GM23248 (cell line): Measurements from ENCODE around the gene LRMDA. TPM values are rescaled to one million over a fixed set of nuclear protein-coding genes. Genes with fewer than 3 reads are reported as not detected.
A peak's percentile ranks its signal among the peaks of the same experiment; 100 is the strongest.

Source experiments
- DNase-seq: peaks from one replicate; pipeline ENCODE4 v3.0.0-alpha.2; 2015
- H2AFZ ChIP-seq: fragments of 200-600 bp; sonication (generic); 2 replicates; pipeline ENCODE4 v1.6.1; 2016; ENCODE audit warnings: antibody characterized with exemption
- H3F3A ChIP-seq: fragments of 200-600 bp; sonication (generic); 2 replicates; pipeline ENCODE4 v1.6.1; 2016; ENCODE audit warnings: mild to moderate bottlenecking, antibody characterized with exemption, mixed run types; ENCODE audit not compliant: insufficient read depth
- H3K27ac ChIP-seq: fragments of 200-600 bp; sonication (generic); 2 replicates; pipeline ENCODE4 v1.5.1; 2016; ENCODE audit warnings: mild to moderate bottlenecking
- H3K27me3 ChIP-seq: fragments of 200-600 bp; sonication (generic); replicated peaks from 2 replicates; pipeline ENCODE4 v1.6.1; 2016; ENCODE audit warnings: mild to moderate bottlenecking; ENCODE audit not compliant: insufficient read depth
- H3K36me3 ChIP-seq: fragments of 200-600 bp; sonication (generic); 2 replicates; pipeline ENCODE4 v1.6.1; 2016; ENCODE audit warnings: low read depth, mild to moderate bottlenecking
- H3K4me1 ChIP-seq: fragments of 200-600 bp; sonication (generic); 2 replicates; pipeline ENCODE4 v1.6.1; 2016; ENCODE audit warnings: mild to moderate bottlenecking; ENCODE audit not compliant: insufficient read depth
- H3K4me2 ChIP-seq: fragments of 200-600 bp; sonication (generic); one replicate; pipeline ENCODE4 v1.6.1; 2016; ENCODE audit warnings: mild to moderate bottlenecking; ENCODE audit not compliant: unreplicated experiment
- H3K4me3 ChIP-seq: fragments of 200-600 bp; sonication (generic); 2 replicates; pipeline ENCODE4 v1.5.1; 2016; ENCODE audit warnings: mild to moderate bottlenecking
- H3K79me2 ChIP-seq: fragments of 200-600 bp; sonication (generic); 2 replicates; pipeline ENCODE4 v1.6.1; 2016; ENCODE audit warnings: mild to moderate bottlenecking; ENCODE audit not compliant: insufficient read depth
- H3K9ac ChIP-seq: fragments of 200-600 bp; sonication (generic); 2 replicates; pipeline ENCODE4 v1.6.1; 2016; ENCODE audit warnings: mild to moderate bottlenecking
- H3K9me2 ChIP-seq: fragments of 200-600 bp; sonication (generic); 2 replicates; pipeline ENCODE4 v1.6.1; 2016; ENCODE audit warnings: mixed run types, mild to moderate bottlenecking, moderate library complexity; ENCODE audit not compliant: insufficient read depth
- H3K9me3 ChIP-seq: fragments of 200-600 bp; sonication (generic); one replicate; pipeline ENCODE4 v1.6.1; 2017; ENCODE audit warnings: low read depth
- H4K20me1 ChIP-seq: fragments of 200-600 bp; sonication (generic); 2 replicates; pipeline ENCODE4 v1.6.0; 2016; ENCODE audit not compliant: insufficient read depth
- EZH2 ChIP-seq: fragments of 200-600 bp; sonication (generic); IDR thresholded peaks from 2 replicates; pipeline ENCODE4 v1.6.1; 2018; ENCODE audit warnings: antibody characterized with exemption, mild to moderate bottlenecking; ENCODE audit not compliant: insufficient read depth, poor library complexity, severe bottlenecking
- EZH2phosphoT487 ChIP-seq: fragments of 200-600 bp; sonication (generic); IDR thresholded peaks from 2 replicates; pipeline ENCODE4 v1.6.1; 2018; ENCODE audit warnings: antibody characterized with exemption, moderate library complexity, mild to moderate bottlenecking, low read depth; ENCODE audit not compliant: insufficient read depth
- WGBS, 2 experiments: methylation state at CpG; one replicate each; pipeline ENCODE4 v1.1.6; 2015 to 2017; ENCODE audit warnings: low lambda C conversion rate in 2 of 2, low coverage in 1 of 2; ENCODE audit errors: missing lambda C conversion rate in 2 of 2; 5-methylcytosine and 5-hydroxymethylcytosine counted together
- in situ Hi-C: fragments of 300-500 bp; cut with MboI; formaldehyde crosslinking; loops from 2 replicates; pipeline ENCODE4 v1.15.0; 2020
- polyA plus RNA-seq: library from polyadenylated mRNA; unstranded; fragments of >200 nt; fragmentation: Nextera tagmentation; extraction: Ambion mirVana; gene quantifications from 2 replicates; pipeline ENCODE4 v1.2.1, GENCODE V29; 2016
- total RNA-seq: library from RNA; depleted of rRNA; stranded (reverse); fragments of >200 nt; shearing (Covaris generic); gene quantifications from 2 replicates; pipeline ENCODE4 v1.2.3, GENCODE V29; 2014

LRMDA gene
- total and polyA plus RNA-seq, 2 experiments from 2014 or later: 2.6 TPM; not detected in 1

GRCh38 chr10:76327441-76327840, 896.0 kb downstream of the LRMDA start:
- TF ChIP-seq EZH2phosphoT487: no peak
- no peak for TF ChIP-seq EZH2
- H3K9me2 ChIP-seq: no peaks in the 10 kb centered on the region
- no peak overlapping the region for H3K27ac ChIP-seq
- no peaks in the 10 kb centered on the region for H3K9me3 ChIP-seq
- no peak overlapping the region for H3K9ac ChIP-seq
- no peak overlapping the region for H2AFZ ChIP-seq
- H3F3A ChIP-seq: peaks cover 10% of the 10 kb centered on the region; the same call in 1 of the 2 replicates
- H3K36me3 ChIP-seq: no peaks in the 10 kb centered on the region
- H3K79me2 ChIP-seq: no peaks in the 10 kb centered on the region
- no peak overlapping the region for H3K4me3 ChIP-seq
- H4K20me1 ChIP-seq: no peaks in the 10 kb centered on the region
- in situ Hi-C loops: no loop called here
- H3K4me2 ChIP-seq: no peak overlapping the region
- peaks cover 17% of the 10 kb centered on the region for H3K4me1 ChIP-seq
- no peak for DNase-seq
- 81 to 100% methylated on average over 2 of the region's 2 CpGs for WGBS, 2 experiments
- no peaks in the 10 kb centered on the region for H3K27me3 ChIP-seq

- Histone ChIP-seq H3K27ac (no peak overlapping the region), H3K4me3 (no peak overlapping the region), H2AFZ (no peak overlapping the region), H3F3A (peaks cover 10% of the 10 kb centered on the region; the same call in 1 of the 2 replicates), H3K9me2 (no peaks in the 10 kb centered on the region), H3K79me2 (no peaks in the 10 kb centered on the region), H3K36me3 (no peaks in the 10 kb centered on the region), H3K27me3 (no peaks in the 10 kb centered on the region), H3K4me1 (peaks cover 17% of the 10 kb centered on the region), H3K9ac (no peak overlapping the region), H3K4me2 (no peak overlapping the region), H4K20me1 (no peaks in the 10 kb centered on the region), H3K9me3 (no peaks in the 10 kb centered on the region)
- TF ChIP-seq EZH2phosphoT487: no peak
- no peak for TF ChIP-seq EZH2
- in situ Hi-C loops: no loop called here
- no peak for DNase-seq
- WGBS, 2 experiments: 91 to 96% methylated on average over 2 of the region's 2 CpGs
These were observed 896.9 kb downstream of the LRMDA start for GRCh38 chr10:76328348-76328747.

- Histone ChIP-seq H3K9me3 (no peaks in the 10 kb centered on the region), H3K4me3 (peak overlapping the region; percentile 36), H3K9me2 (no peaks in the 10 kb centered on the region), H3K4me2 (peak overlapping the region; percentile 13), H3K4me1 (peaks cover 17% of the 10 kb centered on the region), H3K36me3 (no peaks in the 10 kb centered on the region), H3K27me3 (no peaks in the 10 kb centered on the region), H3K27ac (0 out of 2 replicates have a peak overlapping the region, but pooled peaks have one; percentile 15), H3F3A (peaks cover 10% of the 10 kb centered on the region; the same call in 1 of the 2 replicates), H3K79me2 (no peaks in the 10 kb centered on the region), H2AFZ (0 out of 2 replicates have a peak overlapping the region, but pooled peaks have one; percentile 22), H3K9ac (no peak overlapping the region), H4K20me1 (no peaks in the 10 kb centered on the region)
- TF ChIP-seq EZH2: no peak
- TF ChIP-seq EZH2phosphoT487: no peak
- in situ Hi-C loops: no loop called here
- peak; percentile 72 for DNase-seq
- WGBS, 2 experiments: 34 to 35% methylated on average over 5 of the region's 5 CpGs
These were observed 898.6 kb downstream of the LRMDA start for GRCh38 chr10:76329891-76330575.

- H3F3A ChIP-seq: peaks cover 10% of the 10 kb centered on the region; the same call in 1 of the 2 replicates
- in situ Hi-C loops: no loop called here
- no peak overlapping the region for H3K4me2 ChIP-seq
- DNase-seq: no peak
- H3K9me3 ChIP-seq: no peaks in the 10 kb centered on the region
- peaks cover 17% of the 10 kb centered on the region for H3K4me1 ChIP-seq
- H3K27me3 ChIP-seq: no peaks in the 10 kb centered on the region
- no peaks in the 10 kb centered on the region for H4K20me1 ChIP-seq
- no peaks in the 10 kb centered on the region for H3K36me3 ChIP-seq
- H2AFZ ChIP-seq: no peak overlapping the region
- 91 to 92% methylated on average over 4 of the region's 4 CpGs for WGBS, 2 experiments
- no peaks in the 10 kb centered on the region for H3K79me2 ChIP-seq
- TF ChIP-seq EZH2phosphoT487 (no peak), EZH2 (no peak)
- H3K4me3 ChIP-seq: no peak overlapping the region
- H3K9ac ChIP-seq: no peak overlapping the region
- H3K9me2 ChIP-seq: no peaks in the 10 kb centered on the region
- no peak overlapping the region for H3K27ac ChIP-seq
These were observed 900.3 kb downstream of the LRMDA start for GRCh38 chr10:76331742-76332141.
